Posterior cingulate gyrus (tissue), 11 donors: Measurements from ENCODE around the gene PLXNB3.
"Not testable (repeated sequence)": the region's sequence is repeated elsewhere in the genome, so short reads cannot be mapped to it uniquely, and the experiment has no call there.

Experiments
- DNase-seq, 10 donors: peaks; one replicate each; pipeline versions ENCODE4 v3.0.0 to v3.0.0-alpha.2; 2020 to 2021; ENCODE audit warnings: mixed read lengths in 3 of 10
- intact Hi-C: fragments of 100-400 bp; cut with DNase I; formaldehyde crosslinking; loops from one replicate; pipeline ENCODE4 v1.15.1; 2023

The PLXNB3 gene

GRCh38 chrX:153749017-153749416 is 15.0 kb upstream of the PLXNB3 start:
- peak in 3 of 10 donors; percentile 79 to 83 (median 81) for DNase-seq

GRCh38 chrX:153750127-153750774 is 13.8 kb upstream of the PLXNB3 start:
- intact Hi-C loops, result no loop called here
- peak in 2 of 10 donors; percentile 42 to 60 for DNase-seq

More at GRCh38 chrX:153749017-153749416, 15.0 kb upstream of the PLXNB3 start:
- intact Hi-C loops, result not testable (repeated sequence)

- intact Hi-C loops, result no loop called here
- DNase-seq, result peak in 1 of 10 donors; percentile 14
These were observed 8.9 kb upstream of the PLXNB3 start for GRCh38 chrX:153755136-153755535.

- DNase-seq, result peak in 4 of 10 donors; percentile 12 to 58 (median 50)
- intact Hi-C loops, result no loop called here
These were observed 2.2 kb upstream of the PLXNB3 start for GRCh38 chrX:153761863-153762262.

- intact Hi-C loops, result no loop called here
- DNase-seq, result peak in 5 of 10 donors; percentile 12 to 67 (median 47)
These were observed 1.3 kb upstream of the PLXNB3 start for GRCh38 chrX:153762626-153763173.

GRCh38 chrX:153763298-153763932 is 634 bp upstream of the PLXNB3 start:
- DNase-seq, result peak in 4 of 10 donors; percentile 7 to 79 (median 60)
- intact Hi-C loops, result no loop called here

GRCh38 chrX:153764786-153765137 is 713 bp downstream of the PLXNB3 start:
- DNase-seq, result no peak
- intact Hi-C loops, result loop anchor here (1.0 kb wide), 3 partner anchors 164 to 189 kb away; no protein-coding TSS in a partner anchor

- DNase-seq, result peak; percentile 74 to 99 (median 92)
- intact Hi-C loops, result no loop called here
These were observed 1.4 kb downstream of the PLXNB3 start for GRCh38 chrX:153765138-153766079.

GRCh38 chrX:153766098-153766817 is 2.2 kb downstream of the PLXNB3 start:
- intact Hi-C loops, result no loop called here
- DNase-seq, result peak in 9 of 10 donors; percentile 33 to 94 (median 61)

GRCh38 chrX:153766871-153767673 is 3.0 kb downstream of the PLXNB3 start:
- intact Hi-C loops, result no loop called here
- peak in 5 of 10 donors; percentile 17 to 86 (median 75) for DNase-seq

GRCh38 chrX:153767674-153768055 is 3.6 kb downstream of the PLXNB3 start:
- intact Hi-C loops, result no loop called here

GRCh38 chrX:153768311-153769157 is 4.5 kb downstream of the PLXNB3 start:
- intact Hi-C loops, result no loop called here
- peak in 4 of 10 donors; percentile 19 to 83 (median 69) for DNase-seq

More at GRCh38 chrX:153767674-153768055, 3.6 kb downstream of the PLXNB3 start:
- DNase-seq, result peak in 4 of 10 donors; percentile 15 to 83 (median 65)

GRCh38 chrX:153769158-153769864 is 5.3 kb downstream of the PLXNB3 start:
- intact Hi-C loops, result no loop called here
- peak in 4 of 10 donors; percentile 13 to 81 (median 52) for DNase-seq

- peak in 4 of 10 donors; percentile 18 to 85 (median 69) for DNase-seq
- intact Hi-C loops, result no loop called here
These were observed 6.0 kb downstream of the PLXNB3 start for GRCh38 chrX:153769865-153770600.

- intact Hi-C loops, result no loop called here
- DNase-seq, result peak in 3 of 10 donors; percentile 11 to 72 (median 35)
These were observed 6.8 kb downstream of the PLXNB3 start for GRCh38 chrX:153770601-153771414.
